H9 (cell line): Measurements from ENCODE around the gene F7. TPM values are rescaled to one million over a fixed set of nuclear protein-coding genes. Genes with fewer than 3 reads are reported as not detected.

Experiments
- DNase-seq: peaks from one replicate; pipeline ENCODE4 v3.0.0-alpha.2; 2017
- H2AFZ ChIP-seq: one replicate; pipeline ENCODE4 v1.6.1; 2013; ENCODE audit warnings: mild to moderate bottlenecking, low read length, control low read depth, moderate library complexity
- H2AK5ac ChIP-seq: 2 replicates; pipeline ENCODE4 v1.6.1; 2013; ENCODE audit warnings: low read length, control low read depth, mixed read lengths; ENCODE audit not compliant: insufficient read length
- H2BK120ac ChIP-seq: one replicate; pipeline ENCODE4 v1.6.1; 2013; ENCODE audit warnings: low read depth, mild to moderate bottlenecking, low read length, control low read depth, inconsistent platforms; ENCODE audit not compliant: poor library complexity, severe bottlenecking
- H2BK12ac ChIP-seq: 2 replicates; pipeline ENCODE4 v1.6.1; 2013; ENCODE audit warnings: low read length, control low read depth, mixed read lengths, low read depth; ENCODE audit not compliant: insufficient read length
- H2BK15ac ChIP-seq: 2 replicates; pipeline ENCODE4 v1.6.1; 2013; ENCODE audit warnings: low read depth, low read length, control low read depth
- H2BK20ac ChIP-seq: one replicate; pipeline ENCODE4 v1.6.1; 2013; ENCODE audit warnings: low read depth, mild to moderate bottlenecking, low read length, control low read depth, inconsistent platforms; ENCODE audit not compliant: poor library complexity, severe bottlenecking
- H2BK5ac ChIP-seq: 2 replicates; pipeline ENCODE4 v1.6.1; 2013; ENCODE audit warnings: low read length, control low read depth, mixed read lengths; ENCODE audit not compliant: insufficient read length
- H3K14ac ChIP-seq: 2 replicates; pipeline ENCODE4 v1.6.1; 2013; ENCODE audit warnings: low read length, control low read depth; ENCODE audit not compliant: insufficient read depth
- H3K18ac ChIP-seq: 2 replicates; pipeline ENCODE4 v1.6.1; 2013; ENCODE audit warnings: low read depth, mild to moderate bottlenecking, mixed read lengths, low read length, control low read depth; ENCODE audit not compliant: insufficient read length
- H3K23ac ChIP-seq: 2 replicates; pipeline ENCODE4 v1.6.1; 2013; ENCODE audit warnings: low read length, control low read depth, mixed read lengths, low read depth; ENCODE audit not compliant: insufficient read length
- H3K23me2 ChIP-seq: 2 replicates; pipeline ENCODE4 v1.6.1; 2013; ENCODE audit warnings: low read depth, mild to moderate bottlenecking, mixed read lengths, low read length, control low read depth; ENCODE audit not compliant: insufficient read length, poor library complexity, severe bottlenecking
- H3K27ac ChIP-seq: 2 replicates; pipeline ENCODE4 v1.5.1; 2013; ENCODE audit warnings: low read length, control low read depth, mixed read lengths, low read depth; ENCODE audit not compliant: insufficient read length
- H3K27me3 ChIP-seq: 2 replicates; pipeline ENCODE4 v1.6.1; 2013; ENCODE audit warnings: low read length, control low read depth, inconsistent platforms; ENCODE audit not compliant: insufficient read depth
- H3K4ac ChIP-seq: 2 replicates; pipeline ENCODE4 v1.6.1; 2013; ENCODE audit warnings: low read depth, mild to moderate bottlenecking, control low read depth, inconsistent platforms, low read length, moderate library complexity
- H3K4me1 ChIP-seq: 2 replicates; pipeline ENCODE4 v1.6.1; 2013; ENCODE audit warnings: low read length, control low read depth, inconsistent platforms; ENCODE audit not compliant: insufficient read depth
- H3K4me2 ChIP-seq: 2 replicates; pipeline ENCODE4 v1.6.1; 2013; ENCODE audit warnings: low read length, control low read depth, mixed read lengths; ENCODE audit not compliant: insufficient read length, insufficient read depth
- H3K56ac ChIP-seq: 2 replicates; pipeline ENCODE4 v1.6.1; 2013; ENCODE audit warnings: low read depth, mild to moderate bottlenecking, mixed read lengths, low read length, control low read depth; ENCODE audit not compliant: insufficient read length
- H3K79me1 ChIP-seq: 2 replicates; pipeline ENCODE4 v1.6.1; 2013; ENCODE audit warnings: low read depth, mild to moderate bottlenecking, moderate library complexity, low read length, control low read depth, inconsistent platforms; ENCODE audit not compliant: insufficient read depth, poor library complexity, severe bottlenecking
- H3K79me2 ChIP-seq: 2 replicates; pipeline ENCODE4 v1.6.1; 2013; ENCODE audit warnings: low read length, control low read depth, inconsistent platforms; ENCODE audit not compliant: insufficient read depth
- H3K9ac ChIP-seq: 2 replicates; pipeline ENCODE4 v1.6.1; 2013; ENCODE audit warnings: low read length, control low read depth, mixed read lengths; ENCODE audit not compliant: insufficient read length; ENCODE audit errors: extremely low read depth
- H3K9me3 ChIP-seq: one replicate; pipeline ENCODE4 v1.6.1; 2013; ENCODE audit warnings: low read depth, low read length, inconsistent platforms; ENCODE audit not compliant: control insufficient read depth
- H3T11ph ChIP-seq: one replicate; pipeline ENCODE4 v1.6.1; 2013; ENCODE audit warnings: mild to moderate bottlenecking, low read length, control low read depth, inconsistent platforms
- H4K20me1 ChIP-seq: one replicate; pipeline ENCODE4 v1.6.1; 2013; ENCODE audit not compliant: control insufficient read depth, insufficient read length, insufficient read depth
- H4K5ac ChIP-seq: 2 replicates; pipeline ENCODE4 v1.6.1; 2013; ENCODE audit warnings: low read depth, mild to moderate bottlenecking, mixed read lengths, low read length, control low read depth; ENCODE audit not compliant: insufficient read length
- H4K8ac ChIP-seq: replicated peaks from 2 replicates; pipeline ENCODE4 v1.6.1; 2013; ENCODE audit warnings: low read length, control low read depth, mixed read lengths, low read depth; ENCODE audit not compliant: insufficient read length
- H4K91ac ChIP-seq: 2 replicates; pipeline ENCODE4 v1.6.1; 2013; ENCODE audit warnings: low read depth, mild to moderate bottlenecking, moderate library complexity, mixed read lengths, low read length, control low read depth; ENCODE audit not compliant: insufficient read length
- H3K27ac Mint-ChIP-seq, 3 experiments: 2 replicates in 2 of 3; 3 replicates in 1 of 3; pipeline ENCODE4 v1.8.0; 2020 to 2021; ENCODE audit warnings: mixed read lengths in 3 of 3, mild to moderate bottlenecking in 1 of 3, moderate library complexity in 1 of 3
- H3K27me3 Mint-ChIP-seq: 2 replicates; pipeline ENCODE4 v1.8.0; 2021; ENCODE audit warnings: low read depth, mild to moderate bottlenecking, moderate library complexity, mixed read lengths
- H3K36me3 Mint-ChIP-seq, 3 experiments: 2 replicates in 2 of 3; 3 replicates in 1 of 3; pipeline ENCODE4 v1.8.0; 2020 to 2021; ENCODE audit warnings: low read depth in 3 of 3, mixed read lengths in 3 of 3; ENCODE audit not compliant: insufficient read depth in 1 of 3
- H3K4me1 Mint-ChIP-seq, 2 experiments: 2 replicates each; pipeline ENCODE4 v1.8.0; 2020; ENCODE audit warnings: mixed read lengths in 2 of 2
- H3K4me3 Mint-ChIP-seq, 2 experiments: 2 replicates in 1 of 2; 3 replicates in 1 of 2; pipeline ENCODE4 v1.8.0; 2020 to 2021; ENCODE audit warnings: mild to moderate bottlenecking in 2 of 2, mixed read lengths in 2 of 2, moderate library complexity in 1 of 2
- H3K9me3 Mint-ChIP-seq, 2 experiments: 2 replicates in 1 of 2; 3 replicates in 1 of 2; pipeline ENCODE4 v1.8.0; 2020; ENCODE audit warnings: mild to moderate bottlenecking in 2 of 2, mixed read lengths in 2 of 2, moderate library complexity in 1 of 2
- WGBS: extraction: QIAGEN DNeasy Blood & Tissue Kit; methylation state at CpG from one replicate; pipeline ENCODE4 v1.1.7; 2013; ENCODE audit warnings: missing lambda C conversion rate, low lambda C conversion rate, mixed read lengths; ENCODE audit not compliant: insufficient read length; ENCODE audit errors: extremely low coverage; 5-methylcytosine and 5-hydroxymethylcytosine counted together
- total RNA-seq: library from RNA; stranded (reverse); gene quantifications from 2 replicates; pipeline ENCODE4 v1.2.1, GENCODE V29; 2021
- TF ChIP-seq, protein P1 (sequence below): fragments of 200-600 bp; sonication (generic); conservative IDR thresholded peaks from 3 replicates; pipeline ENCODE4 v1.8.0; 2021; ENCODE audit warnings: antibody characterized with exemption, mild to moderate bottlenecking

The F7 gene
- total RNA-seq, 1 experiment from 2014 or later = 0.81 TPM

DNA sequence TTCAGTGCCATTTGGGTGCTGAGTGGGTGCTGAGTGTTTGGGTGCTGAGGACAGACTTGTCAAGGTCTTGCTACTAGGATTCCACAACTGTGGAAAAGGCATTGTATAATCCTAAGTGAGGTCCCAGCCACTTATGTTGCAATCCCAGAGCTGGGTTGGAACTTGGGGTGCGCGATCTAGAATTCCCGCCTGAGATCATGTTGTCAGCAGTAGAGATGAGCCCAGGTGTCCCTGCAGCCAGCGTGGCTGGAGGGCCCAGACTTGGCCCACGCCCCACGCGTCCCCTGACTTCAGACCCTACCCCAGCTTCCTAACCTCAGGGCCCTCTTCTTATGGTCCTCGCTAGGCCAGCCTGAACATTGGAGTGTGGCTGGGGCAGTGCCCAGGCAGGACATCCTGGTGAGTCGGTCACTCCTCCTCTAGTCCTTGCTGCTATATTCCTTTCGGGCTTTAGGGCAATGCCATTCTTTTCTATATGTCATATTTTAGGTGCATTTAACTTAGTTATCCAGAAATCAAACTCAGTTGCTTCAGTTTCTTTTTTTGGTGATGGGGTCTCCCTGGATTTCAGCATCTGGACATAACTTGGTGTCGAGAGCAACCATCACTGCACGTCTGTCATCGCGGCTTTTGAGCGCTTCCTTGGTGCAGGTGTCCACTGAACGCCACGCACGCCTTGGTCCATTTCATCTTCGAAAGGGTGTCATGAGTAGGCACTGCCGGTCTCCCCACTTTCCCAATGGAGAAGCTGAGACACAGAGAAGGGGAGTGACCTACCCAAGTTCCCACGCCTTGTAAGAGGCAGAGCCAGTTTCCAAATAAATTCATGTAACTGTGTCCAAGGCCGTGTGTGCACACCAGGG is 46.4 kb upstream of the F7 start:
- Histone ChIP-seq H3K18ac (no peak overlapping the region), H3K9ac (no peak overlapping the region), H2AFZ (no peak overlapping the region), H3K79me1 (no peaks in the 10 kb centered on the region), H3K4ac (no peak overlapping the region), H4K5ac (no peak overlapping the region), H3K9me3 (no peaks in the 10 kb centered on the region), H3K56ac (no peak overlapping the region), H4K20me1 (peaks cover 5% of the 10 kb centered on the region), H2BK120ac (no peak overlapping the region), H3K27ac (no peak overlapping the region), H2AK5ac (no peak overlapping the region), H2BK5ac (no peak overlapping the region), H3K23me2 (no peaks in the 10 kb centered on the region), H3K14ac (no peak overlapping the region), H3K23ac (no peak overlapping the region), H3K4me1 (no peaks in the 10 kb centered on the region; the same call in 1 of the 2 replicates), H4K8ac (no peak overlapping the region), H3K4me2 (no peak overlapping the region), H3T11ph (no peak overlapping the region), H2BK12ac (no peak overlapping the region), H4K91ac (no peak overlapping the region), H3K27me3 (no peaks in the 10 kb centered on the region), H2BK15ac (no peak overlapping the region), H2BK20ac (no peak overlapping the region), H3K79me2 (no peaks in the 10 kb centered on the region)
- Mint-ChIP-seq H3K27me3 (no peaks in the 10 kb centered on the region; the same call in 1 of the 2 replicates), H3K4me1 (peaks cover 5 to 9% of the 10 kb centered on the region in 2 experiments), H3K4me3 (no peak overlapping the region), H3K36me3 (no peaks in the 10 kb centered on the region), H3K27ac (no peak overlapping the region), H3K9me3 (no peaks in the 10 kb centered on the region)
- TF ChIP-seq, protein P1, sequence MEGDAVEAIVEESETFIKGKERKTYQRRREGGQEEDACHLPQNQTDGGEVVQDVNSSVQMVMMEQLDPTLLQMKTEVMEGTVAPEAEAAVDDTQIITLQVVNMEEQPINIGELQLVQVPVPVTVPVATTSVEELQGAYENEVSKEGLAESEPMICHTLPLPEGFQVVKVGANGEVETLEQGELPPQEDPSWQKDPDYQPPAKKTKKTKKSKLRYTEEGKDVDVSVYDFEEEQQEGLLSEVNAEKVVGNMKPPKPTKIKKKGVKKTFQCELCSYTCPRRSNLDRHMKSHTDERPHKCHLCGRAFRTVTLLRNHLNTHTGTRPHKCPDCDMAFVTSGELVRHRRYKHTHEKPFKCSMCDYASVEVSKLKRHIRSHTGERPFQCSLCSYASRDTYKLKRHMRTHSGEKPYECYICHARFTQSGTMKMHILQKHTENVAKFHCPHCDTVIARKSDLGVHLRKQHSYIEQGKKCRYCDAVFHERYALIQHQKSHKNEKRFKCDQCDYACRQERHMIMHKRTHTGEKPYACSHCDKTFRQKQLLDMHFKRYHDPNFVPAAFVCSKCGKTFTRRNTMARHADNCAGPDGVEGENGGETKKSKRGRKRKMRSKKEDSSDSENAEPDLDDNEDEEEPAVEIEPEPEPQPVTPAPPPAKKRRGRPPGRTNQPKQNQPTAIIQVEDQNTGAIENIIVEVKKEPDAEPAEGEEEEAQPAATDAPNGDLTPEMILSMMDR = no peak
- DNase-seq = no peak
- WGBS = no CpG with 5 or more reads among the region's 22 CpGs
